GM21367 (cell line): ENCODE data around the gene BATF.
A peak's percentile ranks its signal among the peaks of the same experiment; 100 is the strongest.
"Not testable (repeated sequence)": the region's sequence is repeated elsewhere in the genome, so short reads cannot be mapped to it uniquely, and the experiment has no call there.

Experiments
- ATAC-seq: cut with Tn5 transposase; IDR thresholded peaks from one replicate; pipeline ENCODE4 v1.9.1; 2021; ENCODE audit not compliant: unreplicated experiment

The BATF gene

GRCh38 chr14:75522224-75522982 lies at the start of gene BATF:
BATF (plus strand) TSS chr14:75522469; CDS start chr14:75522683, 214 bp downstream.
- peak; percentile 50 for ATAC-seq

- ATAC-seq, result not testable (repeated sequence)
These were observed 48.1 kb upstream of the BATF start for GRCh38 chr14:75474127-75474526.

- ATAC-seq, result no peak
These were observed 45.8 kb upstream of the BATF start for GRCh38 chr14:75476274-75476995.

- ATAC-seq, result no peak
These were observed 44.4 kb upstream of the BATF start for GRCh38 chr14:75477881-75478280.

GRCh38 chr14:75479770-75480600 lies 42.3 kb upstream of the BATF start:
- ATAC-seq, result no peak

GRCh38 chr14:75482366-75482765 lies 39.9 kb upstream of the BATF start:
- no peak for ATAC-seq

GRCh38 chr14:75484711-75485429 lies 37.4 kb upstream of the BATF start:
- no peak for ATAC-seq

- ATAC-seq, result no peak
These were observed 36.0 kb upstream of the BATF start for GRCh38 chr14:75486318-75486717.

- ATAC-seq, result peak; percentile 54
These were observed 35.1 kb upstream of the BATF start for GRCh38 chr14:75487155-75487671.

- ATAC-seq, result no peak
These were observed 32.8 kb upstream of the BATF start for GRCh38 chr14:75489480-75489837.

GRCh38 chr14:75491376-75491978 lies 30.8 kb upstream of the BATF start:
- no peak for ATAC-seq

GRCh38 chr14:75492832-75493591 lies 29.3 kb upstream of the BATF start:
- ATAC-seq, result no peak

- no peak for ATAC-seq
These were observed 28.6 kb upstream of the BATF start for GRCh38 chr14:75493592-75494087.

- no peak for ATAC-seq
These were observed 27.4 kb upstream of the BATF start for GRCh38 chr14:75494896-75495295.

- ATAC-seq, result no peak
These were observed 26.9 kb upstream of the BATF start for GRCh38 chr14:75495399-75495798.

GRCh38 chr14:75495882-75496281 lies 26.4 kb upstream of the BATF start:
- ATAC-seq, result no peak

GRCh38 chr14:75496755-75497154 lies 25.5 kb upstream of the BATF start:
- ATAC-seq, result no peak

GRCh38 chr14:75497191-75497590 lies 25.1 kb upstream of the BATF start:
- ATAC-seq, result no peak

- ATAC-seq, result no peak
These were observed 24.6 kb upstream of the BATF start for GRCh38 chr14:75497701-75498100.
